K562 (cell line): ENCODE data around the gene TCF12. TPM values are rescaled to one million over a fixed set of nuclear protein-coding genes. Genes with fewer than 3 reads are reported as not detected.

Source experiments
- BRD9 ChIP-seq: fragments of 450-650 bp; IDR thresholded peaks from 2 replicates; pipeline ENCODE4 v1.6.1; 2018; ENCODE audit warnings: low read depth; ENCODE audit not compliant: partially characterized antibody
- CHD1 ChIP-seq: fragments of 200-600 bp; sonication (generic); IDR thresholded peaks from one replicate; pipeline ENCODE4 v1.6.1; 2012; ENCODE audit warnings: mild to moderate bottlenecking, moderate library complexity, low read length, inconsistent platforms
- CSDE1 ChIP-seq, 2 experiments: fragments of 450-650 bp; IDR thresholded peaks; 2 replicates each; pipeline ENCODE4 v1.6.1; 2016; ENCODE audit warnings: mild to moderate bottlenecking in 1 of 2
- EHMT2 ChIP-seq: fragments of 450-650 bp; IDR thresholded peaks from 2 replicates; pipeline ENCODE4 v1.6.1; 2018; ENCODE audit warnings: antibody characterized with exemption
- EP400 ChIP-seq: fragments of 450-650 bp; IDR thresholded peaks from 2 replicates; pipeline ENCODE4 v1.6.1; 2017; ENCODE audit warnings: antibody characterized with exemption, mild to moderate bottlenecking, moderate library complexity
- ETV5 ChIP-seq: sonication (generic); formaldehyde crosslinking; IDR thresholded peaks from 2 replicates; pipeline ENCODE4 v1.4.0; 2020; ENCODE audit warnings: low read depth, mild to moderate bottlenecking, missing genetic modification reagents
- HNRNPLL ChIP-seq: fragments of 200-400 bp; formaldehyde crosslinking; IDR thresholded peaks from 2 replicates; pipeline ENCODE4 v1.6.1; 2017; ENCODE audit warnings: low read length, low read depth, mild to moderate bottlenecking; ENCODE audit not compliant: poor library complexity, severe bottlenecking
- JUND ChIP-seq, 2 experiments: IDR thresholded peaks; 2 replicates in 1 of 2; 3 replicates in 1 of 2; pipeline ENCODE4 v1.6.1; 2011; ENCODE audit warnings: borderline replicate concordance in 2 of 2, low read depth in 2 of 2, low read length in 2 of 2, improper control_type of control experiment in 1 of 2, missing biosample characterization in 1 of 2, missing genetic modification characterization in 1 of 2, missing genetic modification reagents in 1 of 2
- MEIS2 ChIP-seq: fragments of 450-650 bp; IDR thresholded peaks from 2 replicates; pipeline ENCODE4 v1.6.1; 2014; ENCODE audit warnings: mild to moderate bottlenecking; ENCODE audit not compliant: partially characterized antibody
- NONO ChIP-seq, 2 experiments: fragments of 200-400 bp in 1 of 2; fragments of 450-650 bp in 1 of 2; formaldehyde crosslinking in 1 of 2; IDR thresholded peaks; 2 replicates each; pipeline ENCODE4 v1.6.1; 2017; ENCODE audit warnings: low read depth in 2 of 2, mild to moderate bottlenecking in 2 of 2, moderate library complexity in 2 of 2, low read length in 1 of 2
- POLR2AphosphoS5 ChIP-seq: IDR thresholded peaks from 2 replicates; pipeline ENCODE4 v1.6.1; 2011; ENCODE audit warnings: mild to moderate bottlenecking, low read depth, low read length, moderate library complexity; ENCODE audit not compliant: control insufficient read depth, insufficient read depth
- POLR3A ChIP-seq: IDR thresholded peaks from 2 replicates; pipeline ENCODE4 v1.6.1; 2011; ENCODE audit warnings: borderline replicate concordance, mild to moderate bottlenecking, moderate library complexity; ENCODE audit not compliant: insufficient read length, insufficient read depth; ENCODE audit errors: extremely low read depth
- SMAD1 ChIP-seq: fragments of 150-350 bp; IDR thresholded peaks from 2 replicates; pipeline ENCODE4 v1.6.1; 2014; ENCODE audit warnings: low read length, low read depth; ENCODE audit not compliant: partially characterized antibody
- SNRNP70 ChIP-seq: fragments of 200-400 bp; formaldehyde crosslinking; optimal IDR thresholded peaks from 2 replicates; pipeline ENCODE3; 2017; ENCODE audit warnings: low read depth, low read length
- SREBF1 ChIP-seq: fragments of 150-350 bp; IDR thresholded peaks from 2 replicates; pipeline ENCODE4 v1.6.1; 2014; ENCODE audit warnings: antibody characterized with exemption, low read depth, low read length, borderline replicate concordance
- TRIM24 ChIP-seq, 2 experiments: fragments of 450-650 bp; IDR thresholded peaks; 2 replicates each; pipeline ENCODE4 v1.6.1; 2016
- ZNF57 ChIP-seq: fragments of 450-650 bp; formaldehyde crosslinking; IDR thresholded peaks from 2 replicates; pipeline ENCODE4 v1.4.0; 2020; ENCODE audit warnings: mild to moderate bottlenecking, moderate library complexity
- polyA plus RNA-seq, 8 experiments: library from polyadenylated mRNA; depleted of rRNA in 4 of 8; stranded (reverse) in 5 of 8; unstranded in 3 of 8; fragments of >200 nt; fragmentation: Nextera tagmentation in 2 of 8; fragmentation: Illumina TruSeq in 1 of 8; extraction: Ambion mirVana in 2 of 8; extraction: Trizol in 1 of 8; gene quantifications; 2 replicates each; pipeline versions ENCODE4 v1.2.1 to v1.2.3, GENCODE V29; 2011 to 2014; ENCODE audit warnings: inconsistent platforms in 1 of 8, missing spikeins in 1 of 8
- total RNA-seq, 7 experiments: library from RNA; depleted of rRNA in 6 of 7; stranded (reverse); fragments of >200 nt in 6 of 7; fragmentation: Illumina TruSeq in 2 of 7; extraction: Trizol in 2 of 7; gene quantifications; 2 replicates each; pipeline versions ENCODE4 v1.2.1 to v1.2.3, GENCODE V29; 2011 to 2021; ENCODE audit warnings: low replicate concordance in 1 of 7
- TF ChIP-seq, protein P1 (sequence below): fragments of 450-650 bp; IDR thresholded peaks from 2 replicates; pipeline ENCODE4 v1.6.1; 2018; ENCODE audit not compliant: partially characterized antibody
- TF ChIP-seq, protein P2 (sequence below), 2 experiments: fragments of 450-650 bp in 1 of 2; sonication (generic) in 1 of 2; formaldehyde crosslinking in 1 of 2; IDR thresholded peaks in 1 of 2; conservative IDR thresholded peaks in 1 of 2; 2 replicates each; pipeline versions ENCODE4 v1.6.1 to v1.8.1; 2016 to 2023; ENCODE audit warnings: mild to moderate bottlenecking in 2 of 2, moderate library complexity in 2 of 2, inconsistent platforms in 1 of 2, missing genetic modification reagents in 1 of 2

Gene TCF12
- total and polyA plus RNA-seq, 9 of the 15 experiments (the other 6 are each of a cell fraction or from before 2014, with no cell fraction given) = 10.5 to 132 (median 52.9) TPM

DNA sequence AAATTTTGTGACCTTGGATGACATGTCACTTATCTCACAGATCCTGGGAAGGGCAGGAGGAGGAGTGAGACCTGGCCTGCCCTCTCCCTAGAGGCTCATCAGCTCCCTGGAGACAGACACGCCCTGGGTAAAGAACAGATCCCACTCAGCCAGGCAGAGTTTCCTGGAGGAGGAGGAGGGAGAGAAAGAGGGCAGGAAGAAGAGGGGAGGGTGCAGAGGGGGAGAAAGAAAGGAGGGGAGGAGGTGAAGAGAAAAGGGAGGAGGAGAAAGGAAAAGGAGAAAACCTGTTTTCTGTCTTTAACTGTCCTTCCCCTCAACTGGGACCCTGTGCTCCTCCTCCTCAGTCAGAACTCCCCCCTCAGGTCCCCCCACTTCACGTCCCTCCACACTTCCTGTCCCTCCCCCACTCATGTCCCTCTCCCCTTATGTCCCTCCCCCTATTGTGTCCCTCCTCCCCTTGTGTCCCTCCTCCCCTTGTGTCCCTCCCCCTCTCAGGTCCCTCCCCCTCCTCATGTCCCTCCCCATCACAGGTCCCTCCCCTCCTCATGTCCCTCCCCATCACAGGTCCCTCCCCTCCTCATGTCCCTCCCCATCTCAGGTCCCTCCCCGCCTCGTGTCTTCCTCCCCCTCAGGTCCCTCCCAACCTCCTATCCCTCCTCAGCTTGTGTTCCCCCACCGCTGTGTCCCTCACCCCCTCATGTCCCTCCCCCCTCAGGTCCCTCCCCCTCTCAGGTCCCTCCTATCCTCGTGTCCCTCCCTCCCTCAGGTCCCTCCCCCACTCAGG lies 405.6 kb downstream of the TCF12 start (continued):
- peak; percentile 27 for TF ChIP-seq CHD1
- peak; percentile 42 for TF ChIP-seq SMAD1
- no peak for TF ChIP-seq ZNF57 (CRISPR knock-in tag)
- peak in 1 of 2 experiments; percentile 77; a peak in 2 of 4 replicates for TF ChIP-seq NONO (IDR thresholded peaks at IDR 0.05; ENCODE audit: low read depth in 2 of 2, low read length in 1 of 2)
- TF ChIP-seq, protein P1, sequence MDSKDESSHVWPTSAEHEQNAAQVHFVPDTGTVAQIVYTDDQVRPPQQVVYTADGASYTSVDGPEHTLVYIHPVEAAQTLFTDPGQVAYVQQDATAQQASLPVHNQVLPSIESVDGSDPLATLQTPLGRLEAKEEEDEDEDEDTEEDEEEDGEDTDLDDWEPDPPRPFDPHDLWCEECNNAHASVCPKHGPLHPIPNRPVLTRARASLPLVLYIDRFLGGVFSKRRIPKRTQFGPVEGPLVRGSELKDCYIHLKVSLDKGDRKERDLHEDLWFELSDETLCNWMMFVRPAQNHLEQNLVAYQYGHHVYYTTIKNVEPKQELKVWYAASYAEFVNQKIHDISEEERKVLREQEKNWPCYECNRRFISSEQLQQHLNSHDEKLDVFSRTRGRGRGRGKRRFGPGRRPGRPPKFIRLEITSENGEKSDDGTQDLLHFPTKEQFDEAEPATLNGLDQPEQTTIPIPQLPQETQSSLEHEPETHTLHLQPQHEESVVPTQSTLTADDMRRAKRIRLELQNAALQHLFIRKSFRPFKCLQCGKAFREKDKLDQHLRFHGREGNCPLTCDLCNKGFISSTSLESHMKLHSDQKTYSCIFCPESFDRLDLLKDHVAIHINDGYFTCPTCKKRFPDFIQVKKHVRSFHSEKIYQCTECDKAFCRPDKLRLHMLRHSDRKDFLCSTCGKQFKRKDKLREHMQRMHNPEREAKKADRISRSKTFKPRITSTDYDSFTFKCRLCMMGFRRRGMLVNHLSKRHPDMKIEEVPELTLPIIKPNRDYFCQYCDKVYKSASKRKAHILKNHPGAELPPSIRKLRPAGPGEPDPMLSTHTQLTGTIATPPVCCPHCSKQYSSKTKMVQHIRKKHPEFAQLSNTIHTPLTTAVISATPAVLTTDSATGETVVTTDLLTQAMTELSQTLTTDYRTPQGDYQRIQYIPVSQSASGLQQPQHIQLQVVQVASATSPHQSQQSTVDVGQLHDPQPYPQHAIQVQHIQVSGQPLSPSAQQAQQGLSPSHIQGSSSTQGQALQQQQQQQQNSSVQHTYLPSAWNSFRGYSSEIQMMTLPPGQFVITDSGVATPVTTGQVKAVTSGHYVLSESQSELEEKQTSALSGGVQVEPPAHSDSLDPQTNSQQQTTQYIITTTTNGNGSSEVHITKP = peak; percentile 99
- TF ChIP-seq SREBF1 = no peak
- TF ChIP-seq BRD9 = peak; percentile 92
- no peak for TF ChIP-seq SNRNP70
- peak; percentile 32; the same call in 1 of the 2 replicates for TF ChIP-seq POLR2AphosphoS5
- TF ChIP-seq ETV5 (CRISPR knock-in tag) = peak; percentile 39
- TF ChIP-seq EP400 = peak; percentile 69
- no peak for TF ChIP-seq CSDE1 (IDR thresholded peaks at IDR 0.05)
- TF ChIP-seq HNRNPLL = no peak
- TF ChIP-seq JUND (IDR thresholded peaks at IDR 0.05; ENCODE audit: borderline replicate concordance, low read depth, low read length) = peak; percentile 31
- TF ChIP-seq JUND (tag; IDR thresholded peaks at IDR 0.05; ENCODE audit: borderline replicate concordance, low read depth, low read length) = peak; percentile 69; the same call in 1 of the 3 replicates
- TF ChIP-seq MEIS2 = peak; percentile 87
- no peak for TF ChIP-seq POLR3A
- peak; percentile 55 to 81 for TF ChIP-seq TRIM24 (IDR thresholded peaks at IDR 0.05)
- no peak for TF ChIP-seq EHMT2
- TF ChIP-seq, protein P2, sequence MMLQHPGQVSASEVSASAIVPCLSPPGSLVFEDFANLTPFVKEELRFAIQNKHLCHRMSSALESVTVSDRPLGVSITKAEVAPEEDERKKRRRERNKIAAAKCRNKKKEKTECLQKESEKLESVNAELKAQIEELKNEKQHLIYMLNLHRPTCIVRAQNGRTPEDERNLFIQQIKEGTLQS (IDR thresholded peaks at IDR 0.05) = peak; percentile 25; the same call in 1 of the 2 replicates
- TF ChIP-seq, protein P2 (CRISPR knock-in tag; conservative IDR thresholded peaks at IDR 0.05) = no peak
